OCI-LY1 (cell line): ENCODE results near the gene WNK4.

Experiments used
- H2AFZ ChIP-seq: fragments of 200-600 bp; sonication (generic), shearing (Covaris generic); 2 replicates; pipeline ENCODE4 v1.6.0; 2014; ENCODE audit warnings: antibody characterized with exemption, mild to moderate bottlenecking, low read length
- H3F3A ChIP-seq: fragments of 200-600 bp; sonication (generic), shearing (Covaris generic); 2 replicates; pipeline ENCODE4 v1.6.0; 2014; ENCODE audit warnings: mild to moderate bottlenecking, antibody characterized with exemption, low read length, moderate library complexity; ENCODE audit not compliant: insufficient read depth
- H3K27ac ChIP-seq: fragments of 200-600 bp; sonication (generic); 2 replicates; pipeline ENCODE4 v1.5.1; 2014; ENCODE audit warnings: low read length, mixed run types, mild to moderate bottlenecking, low read depth; ENCODE audit not compliant: poor library complexity, severe bottlenecking
- H3K27me3 ChIP-seq: fragments of 200-600 bp; sonication (generic); 2 replicates; pipeline ENCODE4 v1.6.0; 2014; ENCODE audit warnings: antibody characterized with exemption, mild to moderate bottlenecking, low read length, moderate library complexity; ENCODE audit not compliant: insufficient read depth
- H3K36me3 ChIP-seq: fragments of 200-600 bp; sonication (generic); 2 replicates; pipeline ENCODE4 v1.6.1; 2014; ENCODE audit warnings: mild to moderate bottlenecking, antibody characterized with exemption, low read length, moderate library complexity, mixed read lengths; ENCODE audit not compliant: insufficient read depth
- H3K4me1 ChIP-seq: fragments of 200-600 bp; sonication (generic); 2 replicates; pipeline ENCODE4 v1.5.1; 2014; ENCODE audit warnings: mild to moderate bottlenecking, low read length, moderate library complexity; ENCODE audit not compliant: insufficient read depth, severe bottlenecking
- H3K4me2 ChIP-seq: fragments of 200-600 bp; sonication (generic), shearing (Covaris generic); 2 replicates; pipeline ENCODE4 v1.6.1; 2014; ENCODE audit warnings: low read length
- H3K4me3 ChIP-seq: fragments of 200-600 bp; sonication (generic); 2 replicates; pipeline ENCODE4 v1.5.1; 2014; ENCODE audit warnings: low read length, low read depth, mild to moderate bottlenecking, mixed read lengths; ENCODE audit not compliant: poor library complexity, severe bottlenecking
- H3K79me2 ChIP-seq: fragments of 200-600 bp; shearing (Covaris generic); 2 replicates; pipeline ENCODE4 v1.6.1; 2016; ENCODE audit warnings: mixed run types, low read length, mixed read lengths; ENCODE audit not compliant: insufficient read depth
- H3K9ac ChIP-seq: fragments of 200-600 bp; sonication (generic), shearing (Covaris generic); 2 replicates; pipeline ENCODE4 v1.6.1; 2014; ENCODE audit warnings: mild to moderate bottlenecking, low read length, mixed read lengths
- H3K9me2 ChIP-seq: fragments of 200-600 bp; sonication (generic), shearing (Covaris generic); 2 replicates; pipeline ENCODE4 v1.6.1; 2014; ENCODE audit warnings: low read depth, mild to moderate bottlenecking, low read length, mixed read lengths
- H3K9me3 ChIP-seq: fragments of 200-600 bp; shearing (Covaris generic); 2 replicates; pipeline ENCODE4 v1.6.1; 2014; ENCODE audit warnings: low read length, mixed read lengths
- H4K20me1 ChIP-seq: fragments of 200-600 bp; sonication (generic), shearing (Covaris generic); 2 replicates; pipeline ENCODE4 v1.6.0; 2016; ENCODE audit warnings: mild to moderate bottlenecking, low read length; ENCODE audit not compliant: insufficient read depth
- CTCF ChIP-seq: fragments of 200-600 bp; sonication (generic), shearing (Covaris generic); IDR thresholded peaks from 2 replicates; pipeline ENCODE4 v1.5.1; 2017; ENCODE audit warnings: mild to moderate bottlenecking, antibody characterized with exemption, low read length, moderate library complexity, mixed read lengths
- EZH2 ChIP-seq: fragments of 200-600 bp; sonication (generic), shearing (Covaris generic); IDR thresholded peaks from 2 replicates; pipeline ENCODE4 v1.8.0; 2017; ENCODE audit warnings: borderline replicate concordance, mixed run types, mild to moderate bottlenecking, antibody characterized with exemption, low read length, moderate library complexity, mixed read lengths

WNK4 gene

GRCh38 chr17:42780851-42781638 is 635 bp downstream of the WNK4 start:
- H3K27me3 ChIP-seq, result no peaks in the 10 kb centered on the region
- H2AFZ ChIP-seq, result no peak overlapping the region
- no peak overlapping the region for H3K4me2 ChIP-seq
- H3K36me3 ChIP-seq, result peaks cover 28% of the 10 kb centered on the region
- no peaks in the 10 kb centered on the region for H3K9me3 ChIP-seq
- H4K20me1 ChIP-seq, result no peaks in the 10 kb centered on the region
- H3K27ac ChIP-seq, result no peak overlapping the region
- H3F3A ChIP-seq, result no peaks in the 10 kb centered on the region
- TF ChIP-seq EZH2, result no peak
- TF ChIP-seq CTCF, result no peak
- no peak overlapping the region for H3K9ac ChIP-seq
- no peak overlapping the region for H3K4me3 ChIP-seq
- H3K79me2 ChIP-seq, result no peaks in the 10 kb centered on the region
- H3K9me2 ChIP-seq, result no peaks in the 10 kb centered on the region
- H3K4me1 ChIP-seq, result no peaks in the 10 kb centered on the region

- Histone ChIP-seq H2AFZ (no peak overlapping the region), H3K9ac (no peak overlapping the region), H3K79me2 (no peaks in the 10 kb centered on the region), H4K20me1 (no peaks in the 10 kb centered on the region), H3K4me3 (no peak overlapping the region), H3F3A (no peaks in the 10 kb centered on the region), H3K27me3 (no peaks in the 10 kb centered on the region), H3K9me2 (no peaks in the 10 kb centered on the region), H3K9me3 (no peaks in the 10 kb centered on the region), H3K36me3 (peaks cover 24% of the 10 kb centered on the region), H3K27ac (no peak overlapping the region), H3K4me1 (no peaks in the 10 kb centered on the region), H3K4me2 (no peak overlapping the region)
- TF ChIP-seq CTCF, result no peak
- TF ChIP-seq EZH2, result no peak
These were observed 1.3 kb downstream of the WNK4 start for GRCh38 chr17:42781639-42782165.

GRCh38 chr17:42782166-42783061 is 2.0 kb downstream of the WNK4 start:
- H3K4me1 ChIP-seq, result no peaks in the 10 kb centered on the region
- no peak overlapping the region for H3K4me3 ChIP-seq
- no peak overlapping the region for H2AFZ ChIP-seq
- no peak overlapping the region for H3K27ac ChIP-seq
- H3K4me2 ChIP-seq, result no peak overlapping the region
- H3K9me3 ChIP-seq, result no peaks in the 10 kb centered on the region
- H3K9me2 ChIP-seq, result no peaks in the 10 kb centered on the region
- no peaks in the 10 kb centered on the region for H3K79me2 ChIP-seq
- TF ChIP-seq CTCF (no peak), EZH2 (no peak)
- H3F3A ChIP-seq, result no peaks in the 10 kb centered on the region
- no peak overlapping the region for H3K9ac ChIP-seq
- H3K36me3 ChIP-seq, result peaks cover 24% of the 10 kb centered on the region
- no peaks in the 10 kb centered on the region; the same call in 1 of the 2 replicates for H3K27me3 ChIP-seq
- H4K20me1 ChIP-seq, result no peaks in the 10 kb centered on the region
